GM18870 (cell line): Measurements from ENCODE around the gene CFAP221.

Source experiments
- ATAC-seq: cut with Tn5 transposase; IDR thresholded peaks from one replicate; pipeline ENCODE4 v1.9.1; 2021; ENCODE audit warnings: moderate library complexity; ENCODE audit not compliant: unreplicated experiment

Gene CFAP221

DNA sequence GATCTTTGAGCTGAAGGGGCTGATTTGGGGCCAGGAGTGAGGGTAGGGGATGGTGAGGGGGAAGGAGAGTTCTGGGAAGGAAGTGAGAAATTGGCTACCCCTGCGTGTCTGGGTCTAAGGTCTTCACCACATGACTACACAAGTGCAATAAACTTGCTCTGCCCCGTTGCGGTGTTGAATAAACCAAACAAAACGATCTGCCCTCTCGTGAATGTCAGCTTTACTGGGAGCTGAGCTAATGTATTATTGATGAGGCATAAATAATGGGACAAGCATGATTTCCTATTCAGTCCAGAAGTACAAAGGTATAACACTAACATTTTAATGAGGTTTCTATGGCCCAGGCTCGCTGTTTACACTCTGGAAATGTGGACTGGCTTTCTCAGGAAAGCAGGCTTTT is 8.0 kb upstream of the CFAP221 start:
- no peak for ATAC-seq

GRCh38 chr2:119536707-119537106 is 7.5 kb upstream of the CFAP221 start:
- no peak for ATAC-seq

- no peak for ATAC-seq
Observed at GRCh38 chr2:119537792-119538191, 6.5 kb upstream of the CFAP221 start.

DNA sequence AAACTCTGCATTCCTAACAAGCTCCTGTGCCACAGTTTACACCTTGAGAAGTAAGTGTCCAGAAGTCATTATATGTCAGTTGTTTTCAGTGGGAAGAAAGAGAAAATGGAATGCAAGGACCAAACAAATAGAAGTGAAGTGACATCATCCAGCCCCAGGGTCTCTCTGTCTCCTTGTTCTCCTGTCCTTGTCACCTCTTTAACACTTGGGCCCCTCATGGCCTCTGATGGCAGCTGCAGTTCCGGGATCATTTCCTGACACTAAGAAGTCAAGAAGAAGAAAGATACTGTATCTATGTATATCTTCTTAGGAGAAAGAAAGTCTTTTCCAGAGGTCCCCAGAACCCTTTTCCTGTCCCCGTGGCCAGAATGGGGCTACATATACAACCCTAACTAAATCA is 2.8 kb upstream of the CFAP221 start:
- ATAC-seq, result no peak

- no peak for ATAC-seq
Observed at GRCh38 chr2:119544939-119545475, 758 bp downstream of the CFAP221 start.

GRCh38 chr2:119545754-119546446 is 1.7 kb downstream of the CFAP221 start:
- no peak for ATAC-seq

DNA sequence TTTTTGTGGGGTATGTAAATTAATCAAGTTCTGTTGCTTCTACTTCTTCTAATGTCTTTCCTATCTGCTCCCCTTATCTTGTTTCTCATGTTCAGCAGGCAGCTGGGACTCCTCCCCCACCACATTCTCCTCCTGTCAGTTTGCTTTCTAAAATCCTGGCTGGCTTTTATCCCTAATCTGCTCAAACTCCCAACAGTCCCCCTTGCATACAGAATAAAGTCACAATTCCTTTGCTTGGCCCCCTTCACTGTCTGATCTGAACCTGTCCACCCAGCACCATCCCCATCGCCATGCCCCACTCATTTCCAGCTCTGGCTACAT is 2.2 kb downstream of the CFAP221 start:
- ATAC-seq, result no peak

DNA sequence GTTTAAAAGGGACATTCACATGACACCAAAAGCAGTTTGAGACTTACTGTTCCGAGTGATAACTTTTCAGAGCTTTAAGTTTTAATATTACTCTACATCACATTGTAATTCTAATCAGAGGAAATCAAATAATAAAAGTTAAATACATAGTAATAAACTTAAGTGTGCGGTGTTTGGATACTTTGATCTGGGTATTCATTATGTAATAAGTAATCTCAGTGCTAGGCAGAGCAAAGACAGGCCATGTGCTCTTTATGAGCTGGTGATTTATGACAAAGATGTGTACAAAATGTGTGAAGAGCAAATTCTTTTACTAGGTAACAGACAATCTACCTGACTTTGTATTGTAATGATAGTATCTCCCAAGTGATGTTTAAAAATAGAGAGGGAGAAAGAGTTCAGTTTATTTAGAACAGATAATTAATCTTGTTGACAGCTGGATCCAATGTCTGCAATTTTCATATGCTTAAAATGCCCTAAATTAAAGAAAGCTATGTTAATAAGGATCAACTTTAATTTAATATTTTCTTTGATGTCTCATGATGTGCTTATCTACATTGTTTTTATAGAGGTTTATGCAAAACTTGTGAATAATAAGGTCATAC is 4.4 kb downstream of the CFAP221 start:
- ATAC-seq, result no peak

GRCh38 chr2:119549241-119549640 is 5.0 kb downstream of the CFAP221 start:
- no peak for ATAC-seq

GRCh38 chr2:119550346-119550745 is 6.1 kb downstream of the CFAP221 start:
- no peak for ATAC-seq

- ATAC-seq, result no peak
Observed at GRCh38 chr2:119550856-119551255, 6.6 kb downstream of the CFAP221 start.

DNA sequence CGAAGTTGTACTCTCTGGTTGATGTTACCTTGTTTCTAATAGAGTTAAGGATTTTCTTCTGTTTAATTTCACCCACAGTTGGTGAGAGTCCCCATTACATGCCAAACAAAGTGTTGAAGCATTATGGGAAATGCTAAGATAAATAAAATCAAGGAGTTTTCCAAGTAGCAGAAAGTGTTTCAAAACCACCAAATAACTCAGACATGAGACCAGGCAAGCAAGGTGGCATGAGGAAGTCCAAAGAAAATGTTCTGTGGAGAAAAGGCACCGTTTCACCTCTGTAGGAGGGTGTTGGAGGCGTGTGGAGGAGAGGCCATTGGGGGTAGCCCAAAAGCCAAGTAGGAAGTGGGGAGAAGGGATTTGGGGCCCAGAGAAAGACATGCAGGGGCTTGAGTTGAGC is 8.7 kb downstream of the CFAP221 start:
- no peak for ATAC-seq

GRCh38 chr2:119553687-119554344 is 9.6 kb downstream of the CFAP221 start:
- ATAC-seq, result no peak

DNA sequence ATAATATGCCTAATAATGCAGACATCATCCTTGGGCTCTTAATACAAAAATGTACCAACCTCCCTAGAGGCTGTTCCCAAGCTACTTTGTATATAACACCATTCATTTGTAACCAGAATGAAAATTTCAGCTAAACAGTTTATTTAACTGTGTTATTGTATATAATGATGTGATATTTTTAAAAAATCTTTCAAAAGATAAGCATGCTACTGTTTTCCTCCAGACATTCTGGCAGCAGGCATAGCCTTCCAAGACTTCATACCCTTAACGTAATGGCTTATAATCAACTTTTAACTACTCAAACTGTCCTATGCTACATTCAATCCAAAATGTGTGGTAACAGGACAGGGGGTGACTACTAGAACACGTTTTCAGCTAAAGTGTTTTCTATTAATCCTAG is 21.2 kb downstream of the CFAP221 start:
- ATAC-seq, result no peak

DNA sequence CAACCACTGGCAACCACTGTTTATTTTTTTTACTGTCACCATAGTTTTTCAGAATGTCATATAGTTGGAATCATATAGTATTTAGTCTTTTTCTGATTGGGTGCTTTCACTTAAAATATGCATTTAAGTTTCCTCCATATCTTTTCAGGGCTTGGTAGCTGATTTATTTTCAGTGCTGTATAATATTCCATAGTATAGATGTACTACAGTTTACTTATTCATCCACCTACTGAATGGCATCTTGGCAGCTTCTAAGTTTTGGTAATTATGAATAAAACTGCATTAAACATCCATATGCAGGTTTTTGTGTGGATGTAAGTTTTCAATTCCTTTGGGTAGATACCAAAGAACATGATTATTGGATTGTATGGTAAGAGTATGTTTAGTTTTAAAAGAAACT is 23.0 kb downstream of the CFAP221 start:
- no peak for ATAC-seq

DNA sequence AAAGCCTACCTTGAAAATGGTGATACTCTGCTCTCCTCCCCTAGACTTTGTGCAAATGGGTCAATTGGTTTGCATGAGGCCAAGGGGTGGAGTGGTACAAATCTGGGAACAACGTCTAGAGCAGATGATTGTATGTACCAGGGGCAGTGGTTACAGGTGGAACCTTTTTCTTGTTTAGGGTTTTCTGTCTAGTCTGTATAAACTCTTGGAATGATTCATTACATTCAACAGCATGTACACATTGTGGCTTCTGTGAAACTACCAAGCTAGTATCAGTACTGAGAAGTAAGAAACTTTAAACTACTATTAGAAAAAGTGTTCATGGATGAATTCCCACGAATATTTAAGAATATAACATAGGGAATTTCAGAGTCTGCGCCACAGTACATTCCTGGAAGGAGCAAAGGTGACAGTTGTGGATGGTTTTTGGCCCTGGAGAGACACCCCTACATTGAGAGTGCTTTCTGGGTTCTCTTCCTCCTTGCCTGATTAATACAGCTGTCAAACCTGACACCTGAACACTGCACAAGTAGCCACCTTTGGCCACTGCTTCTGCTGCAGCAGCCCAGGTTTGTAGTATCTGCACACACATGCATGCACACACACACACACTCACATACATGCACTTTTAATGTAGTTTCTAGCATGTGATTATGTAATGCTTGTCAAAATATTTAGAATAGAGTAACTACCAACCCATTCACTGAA is 30.0 kb downstream of the CFAP221 start:
- peak; percentile 99 for ATAC-seq

GRCh38 chr2:119574864-119575263 is 30.6 kb downstream of the CFAP221 start:
- ATAC-seq, result no peak

DNA sequence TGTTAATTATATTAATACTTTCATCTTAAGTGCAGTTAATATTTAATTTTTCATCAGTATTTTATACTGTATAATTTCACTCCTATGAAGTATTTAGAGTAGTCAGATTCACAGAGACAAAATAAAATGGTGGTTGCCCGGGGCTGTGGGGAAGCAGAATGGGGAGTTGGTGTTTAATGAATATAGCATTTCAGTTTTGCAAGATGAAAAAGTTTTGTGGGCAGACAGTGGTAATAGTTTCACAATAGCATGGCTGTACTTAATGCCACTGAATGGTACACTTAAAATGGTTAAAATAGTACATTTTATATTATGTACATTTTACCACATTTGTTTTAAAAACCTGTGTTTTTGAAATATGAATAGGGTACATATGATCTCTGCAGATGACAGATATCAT is 31.2 kb downstream of the CFAP221 start:
- ATAC-seq, result no peak

GRCh38 chr2:119579424-119580295 is 35.4 kb downstream of the CFAP221 start:
- no peak for ATAC-seq

- ATAC-seq, result no peak
Observed at GRCh38 chr2:119580550-119581072, 36.4 kb downstream of the CFAP221 start.
